Natural killer cell (primary cell): ENCODE data around the gene CYB561D1. TPM values are rescaled to one million over a fixed set of nuclear protein-coding genes. Genes with fewer than 3 reads are reported as not detected.

ENCODE experiments used
- ATAC-seq, 3 donors: fragments of 150-1000 bp in 2 of 3; fragments of 200-7000 bp in 1 of 3; cut with Tn5 transposase; 1 replicate in 1 of 3; 2 replicates in 2 of 3; pipeline ENCODE4 v1.10.0; 2021; ENCODE audit warnings: mild to moderate bottlenecking in 2 of 3, moderate library complexity in 2 of 3
- DNase-seq, 2 donors: peaks; one replicate each; pipeline versions ENCODE4 v3.0.0 to v3.0.0-alpha.2; 2013 to 2021; ENCODE audit warnings: mixed read lengths in 1 of 2
- H3K27ac ChIP-seq: one replicate; pipeline ENCODE4 v1.5.1; 2013; ENCODE audit warnings: mild to moderate bottlenecking, low read length
- H3K27me3 ChIP-seq: one replicate; pipeline ENCODE4 v1.6.1; 2013; ENCODE audit warnings: low read length; ENCODE audit not compliant: control insufficient read depth, insufficient read depth
- H3K36me3 ChIP-seq: one replicate; pipeline ENCODE4 v1.6.1; 2013; ENCODE audit warnings: low read length; ENCODE audit not compliant: control insufficient read depth, insufficient read depth
- H3K4me1 ChIP-seq: one replicate; pipeline ENCODE4 v1.6.1; 2013; ENCODE audit warnings: low read length; ENCODE audit not compliant: control insufficient read depth, insufficient read depth
- H3K4me3 ChIP-seq: one replicate; pipeline ENCODE4 v1.5.1; 2013; ENCODE audit warnings: low read length
- H3K9me3 ChIP-seq: one replicate; pipeline ENCODE4 v1.6.1; 2013; ENCODE audit warnings: low read length; ENCODE audit not compliant: control insufficient read depth, insufficient read depth
- H3K27ac Mint-ChIP-seq, 2 donors: one replicate each; pipeline ENCODE4 v1.8.0; 2022; ENCODE audit warnings: mild to moderate bottlenecking in 2 of 2, mixed read lengths in 2 of 2, moderate library complexity in 1 of 2
- H3K27me3 Mint-ChIP-seq, 2 donors: one replicate each; pipeline ENCODE4 v1.8.0; 2022; ENCODE audit warnings: low read depth in 2 of 2, mixed read lengths in 2 of 2
- H3K36me3 Mint-ChIP-seq: one replicate; pipeline ENCODE4 v1.8.0; 2022; ENCODE audit warnings: mixed read lengths
- H3K4me1 Mint-ChIP-seq, 2 donors: one replicate each; pipeline ENCODE4 v1.8.0; 2022; ENCODE audit warnings: mixed read lengths in 2 of 2
- H3K4me3 Mint-ChIP-seq: one replicate; pipeline ENCODE4 v1.8.0; 2022; ENCODE audit warnings: mild to moderate bottlenecking, moderate library complexity, mixed read lengths
- H3K9me3 Mint-ChIP-seq, 2 donors: one replicate each; pipeline ENCODE4 v1.8.0; 2022; ENCODE audit warnings: mixed read lengths in 2 of 2
- WGBS: methylation state at CpG from one replicate; pipeline ENCODE4 v1.1.7; 2013; ENCODE audit warnings: missing lambda C conversion rate; ENCODE audit not compliant: insufficient coverage; 5-methylcytosine and 5-hydroxymethylcytosine counted together
- intact Hi-C: fragments of 100-400 bp; cut with micrococcal nuclease; formaldehyde crosslinking; loops from one replicate; pipeline ENCODE4 v1.14.2; 2022
- total RNA-seq, 4 donors: library from RNA; stranded (reverse); fragments of 120-200 nt in 1 of 4; gene quantifications; one replicate each; pipeline versions ENCODE4 v1.2.3 to v1.2.4, GENCODE V29; 2013 to 2022
- TF ChIP-seq, protein P1 (sequence below): fragments of 200-600 bp; IDR thresholded peaks from one replicate; pipeline ENCODE4 v1.8.0; 2022; ENCODE audit warnings: antibody characterized with exemption

CYB561D1 gene
- total RNA-seq, 3 donors from 2014 or later (not counting 1 experiment from before 2014, with no cell fraction given), result 21.1 to 36.0 (median 34.7) TPM

GRCh38 chr1:109548321-109549267, 54.7 kb downstream of the CYB561D1 start, which contains the start of gene GNAI3:
Gene GNAI3, plus strand, starts transcription at chr1:109548615. Its CDS starts 106 bp downstream, at chr1:109548721.
- Histone ChIP-seq H3K9me3 (no peaks in the 10 kb centered on the region), H3K4me1 (peaks cover 5% of the 10 kb centered on the region), H3K4me3 (peak within 1 kb of the TSS; percentile 89), H3K27me3 (no peaks in the 10 kb centered on the region), H3K27ac (peak within 1 kb of the TSS; percentile 94), H3K36me3 (no peaks in the 10 kb centered on the region)
- intact Hi-C loops, result loop anchor here (1.0 to 5.0 kb wide), 2 partner anchors 73 to 121 kb away; partner anchors contain the start of gene PSMA5
- H3K9me3 Mint-ChIP-seq, result no peaks in the 10 kb centered on the region
- H3K4me3 Mint-ChIP-seq, result peak within 1 kb of the TSS; percentile 94
- peak within 1 kb of the TSS; percentile 91 to 98 for H3K27ac Mint-ChIP-seq
- TF ChIP-seq, protein P1, sequence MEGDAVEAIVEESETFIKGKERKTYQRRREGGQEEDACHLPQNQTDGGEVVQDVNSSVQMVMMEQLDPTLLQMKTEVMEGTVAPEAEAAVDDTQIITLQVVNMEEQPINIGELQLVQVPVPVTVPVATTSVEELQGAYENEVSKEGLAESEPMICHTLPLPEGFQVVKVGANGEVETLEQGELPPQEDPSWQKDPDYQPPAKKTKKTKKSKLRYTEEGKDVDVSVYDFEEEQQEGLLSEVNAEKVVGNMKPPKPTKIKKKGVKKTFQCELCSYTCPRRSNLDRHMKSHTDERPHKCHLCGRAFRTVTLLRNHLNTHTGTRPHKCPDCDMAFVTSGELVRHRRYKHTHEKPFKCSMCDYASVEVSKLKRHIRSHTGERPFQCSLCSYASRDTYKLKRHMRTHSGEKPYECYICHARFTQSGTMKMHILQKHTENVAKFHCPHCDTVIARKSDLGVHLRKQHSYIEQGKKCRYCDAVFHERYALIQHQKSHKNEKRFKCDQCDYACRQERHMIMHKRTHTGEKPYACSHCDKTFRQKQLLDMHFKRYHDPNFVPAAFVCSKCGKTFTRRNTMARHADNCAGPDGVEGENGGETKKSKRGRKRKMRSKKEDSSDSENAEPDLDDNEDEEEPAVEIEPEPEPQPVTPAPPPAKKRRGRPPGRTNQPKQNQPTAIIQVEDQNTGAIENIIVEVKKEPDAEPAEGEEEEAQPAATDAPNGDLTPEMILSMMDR, result no peak
- peaks cover 41 to 56% of the 10 kb centered on the region in 2 donors for H3K4me1 Mint-ChIP-seq
- H3K36me3 Mint-ChIP-seq, result no peaks in the 10 kb centered on the region
- under 1% methylated on average over 68 of the region's 68 CpGs for WGBS
- ATAC-seq, result peak; percentile 88 to 98 (median 93)
- no peaks in the 10 kb centered on the region for H3K27me3 Mint-ChIP-seq
- DNase-seq, result peak; percentile 91 to 98

Other genes with a start within 250 kb of the CYB561D1 start
- 1 to 10 TPM; 7.1 to 9.7 (median 7.4) TPM for gene CELSR2, start 244.6 kb upstream of the CYB561D1 start, total RNA-seq
- gene PSRC1, start 210.9 kb upstream of the CYB561D1 start, total RNA-seq, result 1 to 10 TPM; 1.1 to 2.4 (median 1.9) TPM
- not detected for gene MYBPHL, start 187.1 kb upstream of the CYB561D1 start, total RNA-seq
- gene SORT1, start 96.2 kb upstream of the CYB561D1 start, total RNA-seq, result 1 to 10 TPM; 2.7 to 7.1 (median 3.7) TPM
- gene PSMA5, start 67.6 kb upstream of the CYB561D1 start, total RNA-seq, result 10 to 100 TPM; 54.7 to 76.0 (median 59.6) TPM
- gene SYPL2, start 27.5 kb upstream of the CYB561D1 start, total RNA-seq, result not detected
- gene ATXN7L2, start 10.2 kb upstream of the CYB561D1 start, total RNA-seq, result 10 to 100 TPM; 16.4 to 18.5 (median 18.3) TPM
- gene AMIGO1, start 15.6 kb downstream of the CYB561D1 start, total RNA-seq, result 10 to 100 TPM in 1 of 3 donors, 1 to 10 TPM in 2; 5.0 to 10.7 (median 7.8) TPM
- gene GPR61, start 45.8 kb downstream of the CYB561D1 start, total RNA-seq, result under 1 TPM in 2 of 3 donors, not detected in 1; 0.75 to 0.91 TPM
- 1 to 10 TPM; 6.1 to 7.6 (median 6.9) TPM for gene GNAI3, start 54.5 kb downstream of the CYB561D1 start, total RNA-seq
- not detected for gene GNAT2, start 125.5 kb downstream of the CYB561D1 start, total RNA-seq
- 100 to 1,000 TPM; 200 to 271 (median 243) TPM for gene AMPD2, start 125.7 kb downstream of the CYB561D1 start, total RNA-seq
- gene GSTM4, start 162.0 kb downstream of the CYB561D1 start, total RNA-seq, result 10 to 100 TPM; 20.5 to 48.8 (median 47.1) TPM
- gene GSTM2, start 174.0 kb downstream of the CYB561D1 start, total RNA-seq, result 100 to 1,000 TPM; 142 to 315 (median 205) TPM
- gene GSTM1, start 193.7 kb downstream of the CYB561D1 start, total RNA-seq, result 10 to 100 TPM in 2 of 3 donors, not detected in 1; 31.9 to 34.7 TPM
- gene GSTM5, start 218.2 kb downstream of the CYB561D1 start, total RNA-seq, result under 1 TPM in 2 of 3 donors, not detected in 1; 0.07 to 0.35 TPM
- gene GSTM3, start 246.9 kb downstream of the CYB561D1 start, total RNA-seq, result 1 to 10 TPM; 1.7 to 3.0 (median 3.0) TPM